K562 (cell line): ENCODE data around the gene B4GALT5. TPM values are rescaled to one million over a fixed set of nuclear protein-coding genes. Genes with fewer than 3 reads are reported as not detected.
A peak's percentile ranks its signal among the peaks of the same experiment; 100 is the strongest.

Experiments used
- ATAC-seq: fragments of 200-7000 bp; cut with Tn5 transposase; 3 replicates; pipeline ENCODE4 v1.9.1; 2020; ENCODE audit warnings: moderate library complexity
- BruUV-seq: library from RNA; stranded (reverse); fragments of 400-500 nt; replicated peaks from 2 replicates; lab custom pipeline; 2021; lab: Mats Ljungman, UMichigan
- CTCF ChIA-PET: fragments of 300-600 bp; formaldehyde crosslinking; extraction: SDS; loops from one replicate; lab custom pipeline; 2021; ENCODE audit warnings: low intra/inter-chr PET ratio; lab: Yijun Ruan, JAX
- POLR2A ChIA-PET: fragments of 300-600, 350-650 bp; sonication (Branson Sonifier 250); formaldehyde crosslinking; extraction: SDS; loops from one replicate; lab custom pipeline; 2021; ENCODE audit warnings: antibody characterized with exemption, inconsistent platforms; lab: Yijun Ruan, JAX
- DNase-seq, 4 experiments: peaks; one replicate each; pipeline versions ENCODE4 v3.0.0 to v3.0.0-alpha.2; 2011 to 2018; ENCODE audit warnings: low spot score in 3 of 4, mixed read lengths in 3 of 4; ENCODE audit errors: extremely low read depth in 1 of 4
- FAIRE-seq: peaks from 2 replicates; lab custom pipeline; 2011; peaks lifted over from hg19 to GRCh38; lab: Jason Lieb, UNC
- H2AFZ ChIP-seq: 2 replicates; pipeline ENCODE4 v1.6.0; 2011; ENCODE audit warnings: low read depth, low read length, control low read depth, inconsistent platforms
- H3K27ac ChIP-seq: fragments of 200-600 bp; 3 replicates; pipeline ENCODE4 v1.8.0; 2011; ENCODE audit warnings: low read depth, mild to moderate bottlenecking, control low read depth, inconsistent platforms, low read length, moderate library complexity, mixed read lengths; ENCODE audit errors: extremely low read depth
- H3K27me3 ChIP-seq, 2 experiments: fragments of 300-600 bp in 1 of 2; 2 replicates in 1 of 2; 3 replicates in 1 of 2; pipeline versions ENCODE4 v1.6.0 to v1.8.0; 2011; ENCODE audit warnings: inconsistent platforms in 2 of 2, low read length in 2 of 2, mild to moderate bottlenecking in 1 of 2, mixed read lengths in 1 of 2, moderate library complexity in 1 of 2; ENCODE audit not compliant: control insufficient read depth in 2 of 2, insufficient read depth in 2 of 2
- H3K36me3 ChIP-seq: fragments of 300-600 bp; 3 replicates; pipeline ENCODE4 v1.8.0; 2011; ENCODE audit warnings: mild to moderate bottlenecking, low read length, inconsistent platforms; ENCODE audit not compliant: control insufficient read depth, insufficient read depth
- H3K4me1 ChIP-seq, 2 experiments: fragments of 200-600 bp in 1 of 2; replicated peaks in 1 of 2; 2 replicates in 1 of 2; 3 replicates in 1 of 2; pipeline versions ENCODE4 v1.5.1 to v1.8.0; 2011; ENCODE audit warnings: inconsistent platforms in 2 of 2, low read length in 2 of 2, mild to moderate bottlenecking in 1 of 2, mixed read lengths in 1 of 2, moderate library complexity in 1 of 2; ENCODE audit not compliant: control insufficient read depth in 2 of 2, insufficient read depth in 2 of 2
- H3K4me2 ChIP-seq: 2 replicates; pipeline ENCODE4 v1.6.1; 2011; ENCODE audit warnings: low read length, control low read depth, inconsistent platforms, mixed read lengths; ENCODE audit not compliant: insufficient read depth
- H3K4me3 ChIP-seq: fragments of 200-600 bp; sonication (generic), shearing (Covaris generic); 2 replicates; pipeline ENCODE4 v1.5.1; 2016; ENCODE audit warnings: control low read depth, inconsistent platforms
- H3K79me2 ChIP-seq: fragments of 200-600 bp; 3 replicates; pipeline ENCODE4 v1.8.0; 2011; ENCODE audit warnings: low read length, inconsistent platforms; ENCODE audit not compliant: control insufficient read depth, insufficient read depth
- H3K9ac ChIP-seq, 2 experiments: 2 replicates each; pipeline versions ENCODE4 v1.6.0 to v1.6.1; 2011; ENCODE audit warnings: low read depth in 2 of 2, low read length in 2 of 2, control low read depth in 1 of 2, inconsistent platforms in 1 of 2, mild to moderate bottlenecking in 1 of 2, mixed read lengths in 1 of 2; ENCODE audit not compliant: insufficient read depth in 1 of 2
- H3K9me1 ChIP-seq: one replicate; pipeline ENCODE4 v1.6.0; 2011; ENCODE audit warnings: inconsistent platforms, mild to moderate bottlenecking, low read length, moderate library complexity; ENCODE audit not compliant: control insufficient read depth, insufficient read depth
- H3K9me3 ChIP-seq: replicated peaks from 2 replicates; pipeline ENCODE4 v1.5.1; 2011; ENCODE audit warnings: low read depth, low read length, inconsistent platforms; ENCODE audit not compliant: control insufficient read depth, insufficient read depth
- H4K20me1 ChIP-seq: replicated peaks from 2 replicates; pipeline ENCODE4 v1.6.1; 2011; ENCODE audit warnings: low read length, inconsistent platforms, mixed read lengths; ENCODE audit not compliant: control insufficient read depth, insufficient read depth
- HINFP ChIP-seq: fragments of 450-650 bp; conservative IDR thresholded peaks from 2 replicates; pipeline ENCODE4 v1.6.1; 2016; ENCODE audit warnings: missing genetic modification characterization, low read depth, mild to moderate bottlenecking, control low read depth, missing compliant biosample characterization
- PHB2 ChIP-seq: fragments of 450-650 bp; IDR thresholded peaks from 2 replicates; pipeline ENCODE4 v1.6.1; 2017; ENCODE audit warnings: low read depth
- SPI1 ChIP-seq: IDR thresholded peaks from 2 replicates; pipeline ENCODE4 v1.6.1; 2011; ENCODE audit warnings: low read depth, low read length, control low read depth, borderline replicate concordance
- ZNF274 ChIP-seq: IDR thresholded peaks from 2 replicates; pipeline ENCODE4 v1.6.1; 2011; ENCODE audit warnings: low read depth, mild to moderate bottlenecking, low read length, moderate library complexity, borderline replicate concordance
- WGBS: fragments of 100-300 bp; shearing (Covaris generic); methylation state at CpG from one replicate; pipeline ENCODE4 v1.1.6; 2016; ENCODE audit warnings: low coverage, mixed read lengths; ENCODE audit not compliant: insufficient coverage; ENCODE audit errors: missing lambda C conversion rate; 5-methylcytosine and 5-hydroxymethylcytosine counted together
- in situ Hi-C: fragments of 300-500 bp; cut with MboI; formaldehyde crosslinking; loops from 4 replicates; pipeline ENCODE4 v1.15.0; 2018; ENCODE audit warnings: inconsistent platforms, mixed read lengths
- intact Hi-C: fragments of 100-400 bp; cut with micrococcal nuclease; formaldehyde crosslinking; loops from 2 replicates; pipeline ENCODE4 v1.14.2; 2022
- polyA plus RNA-seq, 8 experiments: library from polyadenylated mRNA; depleted of rRNA in 4 of 8; stranded (reverse) in 5 of 8; unstranded in 3 of 8; fragments of >200 nt; fragmentation: Nextera tagmentation in 2 of 8; fragmentation: Illumina TruSeq in 1 of 8; extraction: Ambion mirVana in 2 of 8; extraction: Trizol in 1 of 8; gene quantifications; 2 replicates each; pipeline versions ENCODE4 v1.2.1 to v1.2.3, GENCODE V29; 2011 to 2014; ENCODE audit warnings: inconsistent platforms in 1 of 8, missing spikeins in 1 of 8
- total RNA-seq, 7 experiments: library from RNA; depleted of rRNA in 6 of 7; stranded (reverse); fragments of >200 nt in 6 of 7; fragmentation: Illumina TruSeq in 2 of 7; extraction: Trizol in 2 of 7; gene quantifications; 2 replicates each; pipeline versions ENCODE4 v1.2.1 to v1.2.3, GENCODE V29; 2011 to 2021; ENCODE audit warnings: low replicate concordance in 1 of 7

The B4GALT5 gene
- total and polyA plus RNA-seq, 9 of the 15 experiments (the other 6 are each of a cell fraction or from before 2014, with no cell fraction given) = 8.5 to 32.6 (median 23.4) TPM

DNA sequence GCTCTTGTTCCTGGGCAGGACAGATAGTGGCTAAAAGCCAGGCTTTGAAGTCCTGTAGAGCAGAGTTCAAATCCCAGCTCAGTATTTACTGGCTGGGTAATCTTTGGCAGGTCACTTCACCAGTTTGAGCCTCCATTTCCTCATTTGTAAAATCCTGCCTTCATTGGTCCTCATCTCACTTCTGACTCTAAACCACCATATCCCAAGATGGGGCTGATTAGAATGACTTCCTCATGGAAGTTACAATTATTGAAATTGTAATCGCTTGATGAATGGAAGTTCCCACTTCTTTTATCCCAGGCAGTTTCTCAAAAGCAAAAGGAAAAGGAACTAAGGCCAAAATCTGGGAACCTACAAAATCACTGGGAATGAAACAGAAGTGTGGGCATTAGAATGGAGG, 35.9 kb upstream of the B4GALT5 start:
- CTCF ChIA-PET = no interaction called here

More for the DNA sequence above, 35.9 kb upstream of the B4GALT5 start:
- Histone ChIP-seq H3K4me2 (no peak overlapping the region), H3K27ac (no peak overlapping the region), H3K27me3 (no peaks in the 10 kb centered on the region), H4K20me1 (no peaks in the 10 kb centered on the region), H3K9me3 (no peaks in the 10 kb centered on the region), H3K9ac (no peak overlapping the region), H3K4me3 (no peak overlapping the region), H3K36me3 (no peaks in the 10 kb centered on the region), H3K9me1 (no peaks in the 10 kb centered on the region), H3K4me1 (peaks cover 11 to 17% of the 10 kb centered on the region in 2 experiments), H2AFZ (0 out of 2 replicates have a peak overlapping the region, but pooled peaks have one; percentile 25), H3K79me2 (no peaks in the 10 kb centered on the region)
- TF ChIP-seq PHB2 = no peak
- TF ChIP-seq SPI1 = peak; percentile 31; the same call in 1 of the 2 replicates
- TF ChIP-seq HINFP (tag) = no peak
- TF ChIP-seq ZNF274 = no peak
- intact Hi-C loops = no loop called here
- DNase-seq = no peak
- POLR2A ChIA-PET = interaction anchor here (1.4 kb wide), 1 partner anchor 14 kb away, joined by 4 read pairs; no protein-coding TSS in a partner anchor
- no TSS peak for BruUV-seq
- in situ Hi-C loops = no loop called here
- ATAC-seq = no peak
- no peak for FAIRE-seq
- WGBS = 54% methylated on average over 1 of the region's 1 CpG
